OCI-LY7 (cell line): ENCODE results near the gene LEMD2. TPM values are rescaled to one million over a fixed set of nuclear protein-coding genes. Genes with fewer than 3 reads are reported as not detected.

ENCODE experiments used
- BruUV-seq: library from RNA; stranded (reverse); fragments of 400-500 nt; replicated peaks from 2 replicates; lab custom pipeline; 2021; lab: Mats Ljungman, UMichigan
- CTCF ChIA-PET: fragments of 300-600 bp; sonication (Branson Sonifier 250); formaldehyde crosslinking; loops from one replicate; lab custom pipeline; 2022; ENCODE audit warnings: antibody characterized with exemption; ENCODE audit not compliant: unreplicated experiment; lab: Charles Lee
- POLR2A ChIA-PET: fragments of 300-600 bp; sonication (Branson Sonifier 250); formaldehyde crosslinking; loops from one replicate; lab custom pipeline; 2022; ENCODE audit warnings: antibody characterized with exemption; lab: Charles Lee
- DNase-seq: peaks from one replicate; pipeline ENCODE4 v3.0.0-alpha.2; 2015; ENCODE audit warnings: low spot score
- H2AFZ ChIP-seq: fragments of 200-600 bp; sonication (generic), shearing (Covaris generic); 2 replicates; pipeline ENCODE4 v1.6.1; 2014; ENCODE audit warnings: mild to moderate bottlenecking, antibody characterized with exemption, low read length, moderate library complexity
- H3K27ac ChIP-seq: fragments of 200-600 bp; sonication (generic); 2 replicates; pipeline ENCODE4 v1.5.1; 2014; ENCODE audit warnings: mixed run types, low read depth, mild to moderate bottlenecking, moderate library complexity, low read length, inconsistent platforms; ENCODE audit not compliant: poor library complexity, severe bottlenecking
- H3K36me3 ChIP-seq: fragments of 200-600 bp; sonication (generic); 2 replicates; pipeline ENCODE4 v1.6.1; 2014; ENCODE audit warnings: mild to moderate bottlenecking, antibody characterized with exemption, low read length, moderate library complexity, mixed read lengths; ENCODE audit not compliant: insufficient read depth
- H3K4me1 ChIP-seq: fragments of 200-600 bp; sonication (generic); 2 replicates; pipeline ENCODE4 v1.5.1; 2014; ENCODE audit warnings: mild to moderate bottlenecking, low read length; ENCODE audit not compliant: insufficient read depth, poor library complexity, severe bottlenecking
- H3K4me2 ChIP-seq: fragments of 200-600 bp; sonication (generic); 2 replicates; pipeline ENCODE4 v1.6.1; 2014; ENCODE audit warnings: mild to moderate bottlenecking, low read length
- H3K4me3 ChIP-seq: fragments of 200-600 bp; sonication (generic); 2 replicates; pipeline ENCODE4 v1.5.1; 2014; ENCODE audit warnings: mild to moderate bottlenecking, low read depth, low read length; ENCODE audit not compliant: poor library complexity, severe bottlenecking
- H3K79me2 ChIP-seq: fragments of 200-600 bp; sonication (generic); 2 replicates; pipeline ENCODE4 v1.6.1; 2016; ENCODE audit warnings: low read depth, mild to moderate bottlenecking, low read length, moderate library complexity, mixed read lengths; ENCODE audit not compliant: insufficient read depth
- H3K9me2 ChIP-seq: fragments of 200-600 bp; sonication (generic); 2 replicates; pipeline ENCODE4 v1.6.1; 2016; ENCODE audit warnings: mild to moderate bottlenecking, low read length, mixed read lengths; ENCODE audit not compliant: insufficient read depth
- H3K9me3 ChIP-seq: fragments of 200-600 bp; sonication (generic); 2 replicates; pipeline ENCODE4 v1.6.1; 2014; ENCODE audit warnings: mild to moderate bottlenecking, mixed run types, low read length, mixed read lengths
- H4K20me1 ChIP-seq: fragments of 200-600 bp; sonication (generic); 2 replicates; pipeline ENCODE4 v1.6.1; 2014; ENCODE audit warnings: mild to moderate bottlenecking, antibody characterized with exemption, low read length, moderate library complexity, mixed read lengths; ENCODE audit not compliant: insufficient read depth
- EZH2phosphoT487 ChIP-seq: fragments of 200-600 bp; sonication (generic); IDR thresholded peaks from 2 replicates; pipeline ENCODE4 v1.6.1; 2018; ENCODE audit warnings: low read depth, borderline replicate concordance, mild to moderate bottlenecking, mixed run types, antibody characterized with exemption, low read length, moderate library complexity, mixed read lengths
- intact Hi-C: fragments of 100-400 bp; cut with micrococcal nuclease; formaldehyde crosslinking; loops from one replicate; pipeline ENCODE4 v1.10.0; 2022; ENCODE audit not compliant: unreplicated experiment
- total RNA-seq, 2 experiments: library from RNA; depleted of rRNA in 1 of 2; stranded (reverse); fragments of >200 nt in 1 of 2; shearing (Covaris generic) in 1 of 2; gene quantifications; 2 replicates each; pipeline ENCODE4 v1.2.3, GENCODE V29; 2014 to 2022
- TF ChIP-seq, protein P1 (sequence below): fragments of 200-600 bp; sonication (generic); conservative IDR thresholded peaks from 2 replicates; pipeline ENCODE4 v1.5.1; 2014; ENCODE audit warnings: mild to moderate bottlenecking, antibody characterized with exemption, low read length, moderate library complexity, mixed read lengths

The LEMD2 gene
- total RNA-seq, 2 experiments from 2014 or later = 59.2 to 66.9 TPM

DNA sequence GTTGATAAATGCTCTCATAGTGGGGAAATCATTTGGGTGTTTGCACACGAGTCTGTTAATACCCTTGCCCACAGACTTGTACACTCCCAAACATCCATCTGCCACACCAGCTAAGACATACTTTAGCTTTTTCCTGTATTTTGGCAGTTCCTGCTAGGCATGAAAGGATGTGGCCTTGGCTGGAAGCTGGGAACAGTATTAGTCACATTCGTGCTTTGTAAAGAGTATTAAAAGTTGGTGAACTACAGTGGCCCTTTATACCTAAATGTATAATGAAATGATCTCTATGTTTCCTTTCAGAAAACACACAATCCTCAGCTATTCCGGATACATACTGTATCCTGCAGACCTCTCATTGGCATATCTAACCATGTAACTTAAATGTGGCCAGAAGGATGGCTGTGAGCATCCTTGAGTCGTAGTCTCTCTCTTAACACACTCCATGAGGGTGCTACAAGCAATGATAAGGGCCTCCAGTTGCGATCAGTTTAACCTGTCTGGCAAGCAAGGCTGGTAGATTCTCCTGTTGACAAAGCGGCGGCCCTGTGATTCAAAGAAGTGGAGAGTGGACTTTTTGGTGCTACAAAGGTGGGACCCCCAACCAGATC is 1.5 kb downstream of the LEMD2 start:
- BruUV-seq = TSS peak; percentile 69
- Histone ChIP-seq H3K4me3 (peak overlapping the region; percentile 93), H3K9me2 (no peaks in the 10 kb centered on the region), H3K36me3 (peaks cover 42% of the 10 kb centered on the region), H3K4me1 (peaks cover 23% of the 10 kb centered on the region), H3K4me2 (peak overlapping the region; percentile 69), H3K9me3 (no peaks in the 10 kb centered on the region), H3K27ac (peak overlapping the region; percentile 60), H4K20me1 (peaks cover 14% of the 10 kb centered on the region; the same call in 1 of the 2 replicates), H2AFZ (no peak overlapping the region), H3K79me2 (peaks cover 20% of the 10 kb centered on the region; the same call in 1 of the 2 replicates)
- intact Hi-C loops = loop anchor here (5.0 kb wide), 1 partner anchor 365 kb away; no protein-coding TSS in a partner anchor
- DNase-seq = no peak
- POLR2A ChIA-PET = interaction anchor here (0.7 to 1.3 kb wide), 2 partner anchors 18 to 76 kb away, joined by 4 read pairs; partner anchors contain the start of gene UQCC2
- CTCF ChIA-PET = no interaction called here
- no peak for TF ChIP-seq EZH2phosphoT487
- TF ChIP-seq, protein P1, sequence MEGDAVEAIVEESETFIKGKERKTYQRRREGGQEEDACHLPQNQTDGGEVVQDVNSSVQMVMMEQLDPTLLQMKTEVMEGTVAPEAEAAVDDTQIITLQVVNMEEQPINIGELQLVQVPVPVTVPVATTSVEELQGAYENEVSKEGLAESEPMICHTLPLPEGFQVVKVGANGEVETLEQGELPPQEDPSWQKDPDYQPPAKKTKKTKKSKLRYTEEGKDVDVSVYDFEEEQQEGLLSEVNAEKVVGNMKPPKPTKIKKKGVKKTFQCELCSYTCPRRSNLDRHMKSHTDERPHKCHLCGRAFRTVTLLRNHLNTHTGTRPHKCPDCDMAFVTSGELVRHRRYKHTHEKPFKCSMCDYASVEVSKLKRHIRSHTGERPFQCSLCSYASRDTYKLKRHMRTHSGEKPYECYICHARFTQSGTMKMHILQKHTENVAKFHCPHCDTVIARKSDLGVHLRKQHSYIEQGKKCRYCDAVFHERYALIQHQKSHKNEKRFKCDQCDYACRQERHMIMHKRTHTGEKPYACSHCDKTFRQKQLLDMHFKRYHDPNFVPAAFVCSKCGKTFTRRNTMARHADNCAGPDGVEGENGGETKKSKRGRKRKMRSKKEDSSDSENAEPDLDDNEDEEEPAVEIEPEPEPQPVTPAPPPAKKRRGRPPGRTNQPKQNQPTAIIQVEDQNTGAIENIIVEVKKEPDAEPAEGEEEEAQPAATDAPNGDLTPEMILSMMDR = no peak

DNA sequence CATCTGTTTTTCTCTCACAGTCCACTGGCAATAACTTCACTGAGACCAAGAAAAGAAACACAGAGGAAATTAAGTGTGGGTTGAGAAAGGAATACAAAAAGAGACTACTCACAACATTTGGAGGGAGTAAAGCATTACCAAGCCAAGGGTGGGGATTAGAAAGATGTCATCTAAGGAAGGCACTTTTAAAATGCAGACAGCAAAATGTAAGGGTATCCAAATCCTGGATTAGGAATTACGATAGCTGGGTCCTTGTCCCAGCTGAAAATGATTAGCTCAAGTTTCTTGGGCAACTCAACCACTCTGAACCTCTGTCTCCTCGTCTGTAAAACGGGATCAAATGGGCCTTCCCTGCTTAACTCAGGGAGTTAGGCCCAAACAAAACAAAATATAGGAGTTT is 2.2 kb downstream of the LEMD2 start:
- no peak overlapping the region for H3K27ac ChIP-seq
- ChIA-PET CTCF (no interaction called here), POLR2A (interaction anchor here (1.3 kb wide), 1 partner anchor 76 kb away, joined by 4 read pairs; the partner anchor contains the start of gene UQCC2)
- H3K4me1 ChIP-seq = peaks cover 23% of the 10 kb centered on the region
- peaks cover 49% of the 10 kb centered on the region for H3K36me3 ChIP-seq
- TF ChIP-seq, protein P1 = no peak
- TF ChIP-seq EZH2phosphoT487 = no peak
- BruUV-seq = no TSS peak
- intact Hi-C loops = loop anchor here (5.0 kb wide), 1 partner anchor 366 kb away; no protein-coding TSS in a partner anchor
- H3K79me2 ChIP-seq = peaks cover 20% of the 10 kb centered on the region; the same call in 1 of the 2 replicates
- H3K4me3 ChIP-seq = peak overlapping the region; percentile 18
- H4K20me1 ChIP-seq = peaks cover 14% of the 10 kb centered on the region; the same call in 1 of the 2 replicates
- no peaks in the 10 kb centered on the region for H3K9me2 ChIP-seq
- H2AFZ ChIP-seq = no peak overlapping the region
- peak overlapping the region; percentile 69 for H3K4me2 ChIP-seq
- DNase-seq = no peak
- no peaks in the 10 kb centered on the region for H3K9me3 ChIP-seq

DNA sequence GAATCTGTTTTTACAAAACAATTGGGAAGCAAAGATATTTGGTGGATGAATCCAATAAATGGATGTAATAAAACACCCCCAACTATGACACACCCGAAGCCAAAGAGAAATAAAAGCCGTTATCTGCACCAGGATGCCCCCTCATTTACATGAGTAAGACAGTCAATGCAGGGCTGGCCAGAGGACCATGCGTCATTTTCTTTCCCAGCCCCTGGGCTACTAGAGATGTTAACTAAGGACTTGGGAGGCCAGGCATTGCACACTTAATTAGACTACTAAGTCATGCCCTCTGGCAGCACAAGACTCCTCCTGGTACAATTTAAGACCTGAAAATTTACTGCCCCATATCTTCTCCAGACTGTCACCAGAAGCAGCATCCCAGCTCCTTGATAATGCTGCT is 3.2 kb downstream of the LEMD2 start:
- no TSS peak for BruUV-seq
- peaks cover 58% of the 10 kb centered on the region for H3K36me3 ChIP-seq
- intact Hi-C loops = loop anchor here (5.0 kb wide), 1 partner anchor 367 kb away; no protein-coding TSS in a partner anchor

More for the DNA sequence above, 3.2 kb downstream of the LEMD2 start:
- Histone ChIP-seq H2AFZ (no peak overlapping the region), H3K9me3 (no peaks in the 10 kb centered on the region), H3K79me2 (peaks cover 20% of the 10 kb centered on the region; the same call in 1 of the 2 replicates), H4K20me1 (peaks cover 14% of the 10 kb centered on the region; the same call in 1 of the 2 replicates), H3K9me2 (no peaks in the 10 kb centered on the region), H3K4me3 (no peak overlapping the region), H3K4me1 (peaks cover 23% of the 10 kb centered on the region), H3K4me2 (peak overlapping the region; percentile 69; the same call in 1 of the 2 replicates), H3K27ac (no peak overlapping the region)
- POLR2A ChIA-PET = no interaction called here
- no peak for DNase-seq
- TF ChIP-seq, protein P1 = no peak
- no peak for TF ChIP-seq EZH2phosphoT487
- CTCF ChIA-PET = no interaction called here
